ENCODE measurements around the gene ANKRD13D. TPM values are rescaled to one million over a fixed set of nuclear protein-coding genes. Genes with fewer than 3 reads are reported as not detected.

ANKRD13D gene
- polyA plus RNA-seq, 1 experiment, result 30.7 TPM

- no peak for TF ChIP-seq CTCF (IDR thresholded peaks at IDR 0.05; ENCODE audit: insufficient read depth, low read depth, low read length)
Measured at GRCh38 chr11:67312187-67313021, 23.3 kb downstream of the ANKRD13D start.

GRCh38 chr11:67313125-67313890, 24.2 kb downstream of the ANKRD13D start:
- DNase-seq (ENCODE audit: low read depth), result no peak
- no peak for TF ChIP-seq CTCF (IDR thresholded peaks at IDR 0.05; ENCODE audit: insufficient read depth, low read depth, low read length)
- ChIA-PET CTCF (interaction anchor here (0.7 to 11.2 kb wide), 5 partner anchors 22 to 50 kb away, joined by 3 to 133 read pairs (median 3); no protein-coding TSS in a partner anchor), POLR2A (no interaction called here)
- Histone ChIP-seq H3K27me3 (ENCODE audit: control insufficient read depth, insufficient read depth, low read length) (no peaks in the 10 kb centered on the region), H3K36me3 (ENCODE audit: control insufficient read depth, insufficient read depth, low read length) (peaks cover 16% of the 10 kb centered on the region), H3K4me3 (ENCODE audit: low read depth, low read length) (no peak overlapping the region)

More at GRCh38 chr11:67312187-67313021, 23.3 kb downstream of the ANKRD13D start:
- no peaks in the 10 kb centered on the region for H3K27me3 ChIP-seq (ENCODE audit: control insufficient read depth, insufficient read depth, low read length)
- H3K4me3 ChIP-seq (ENCODE audit: low read depth, low read length), result no peak overlapping the region
- POLR2A ChIA-PET, result no interaction called here
- peaks cover 18% of the 10 kb centered on the region for H3K36me3 ChIP-seq (ENCODE audit: control insufficient read depth, insufficient read depth, low read length)
- DNase-seq (ENCODE audit: low read depth), result no peak
- CTCF ChIA-PET, result interaction anchor here (11.2 kb wide), 1 partner anchor 49 kb away, joined by 133 read pairs; no protein-coding TSS in a partner anchor

- no peak for TF ChIP-seq CTCF (IDR thresholded peaks at IDR 0.05; ENCODE audit: insufficient read depth, low read depth, low read length)
Measured at GRCh38 chr11:67314218-67314617, 25.1 kb downstream of the ANKRD13D start.

GRCh38 chr11:67315325-67315909, 26.3 kb downstream of the ANKRD13D start:
- Histone ChIP-seq H3K4me3 (ENCODE audit: low read depth, low read length) (no peak overlapping the region), H3K36me3 (ENCODE audit: control insufficient read depth, insufficient read depth, low read length) (peaks cover 5% of the 10 kb centered on the region; the same call in 1 of the 2 replicates), H3K27me3 (ENCODE audit: control insufficient read depth, insufficient read depth, low read length) (no peaks in the 10 kb centered on the region)
- CTCF ChIA-PET, result interaction anchor here (0.6 to 11.2 kb wide), 6 partner anchors 30 to 268 kb away, joined by 3 to 133 read pairs (median 4); no protein-coding TSS in a partner anchor
- POLR2A ChIA-PET, result no interaction called here
- no peak for TF ChIP-seq CTCF (IDR thresholded peaks at IDR 0.05; ENCODE audit: insufficient read depth, low read depth, low read length)
- DNase-seq (ENCODE audit: low read depth), result no peak

More at GRCh38 chr11:67314218-67314617, 25.1 kb downstream of the ANKRD13D start:
- no peaks in the 10 kb centered on the region for H3K27me3 ChIP-seq (ENCODE audit: control insufficient read depth, insufficient read depth, low read length)
- no peak overlapping the region for H3K4me3 ChIP-seq (ENCODE audit: low read depth, low read length)
- peaks cover 12% of the 10 kb centered on the region for H3K36me3 ChIP-seq (ENCODE audit: control insufficient read depth, insufficient read depth, low read length)
- no peak for DNase-seq (ENCODE audit: low read depth)
- CTCF ChIA-PET, result interaction anchor here (0.9 to 11.2 kb wide), 7 partner anchors 27 to 232 kb away, joined by 3 to 133 read pairs (median 4); no protein-coding TSS in a partner anchor
- POLR2A ChIA-PET, result no interaction called here
